ENCODE measurements around the gene EVA1A. TPM values are rescaled to one million over a fixed set of nuclear protein-coding genes. Genes with fewer than 3 reads are reported as not detected.

EVA1A gene
- polyA plus RNA-seq, 2 of the 4 experiments (the other 2 are of a cell fraction), result 2.5 to 19.0 TPM

DNA sequence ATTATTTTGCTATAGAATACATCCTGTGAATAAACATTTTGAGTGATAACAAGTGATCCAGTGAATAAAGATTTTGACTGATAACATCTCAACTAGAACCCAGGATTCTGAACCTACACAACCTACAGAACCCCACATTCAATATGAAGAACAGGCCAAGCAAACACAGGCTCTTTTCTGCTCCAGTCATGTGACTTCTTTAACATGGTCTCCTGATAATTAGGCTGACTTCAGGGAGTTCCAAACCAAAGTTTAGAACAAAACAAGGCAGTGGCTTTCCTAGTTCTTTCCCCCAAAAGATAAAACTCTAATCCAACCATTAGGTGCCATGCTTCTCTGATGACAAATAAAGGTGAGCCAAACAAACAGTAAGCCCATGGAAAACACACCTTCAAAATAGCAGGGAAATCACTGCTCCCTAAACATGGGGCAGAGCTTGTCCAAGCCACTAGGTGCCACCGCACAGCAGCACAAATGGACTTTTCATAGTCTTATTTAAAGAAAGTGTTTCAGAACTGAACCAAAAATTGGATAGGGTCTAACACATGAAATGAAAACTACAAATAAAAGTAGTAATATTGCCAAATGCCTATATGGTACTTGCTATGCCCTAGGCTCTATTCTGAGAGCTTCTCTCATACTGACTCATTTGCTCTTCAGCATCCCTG lies 95.3 kb downstream of the EVA1A start:
- 24% methylated on average over 1 of the region's 1 CpG for WGBS (ENCODE audit: missing lambda C conversion rate)
- H3K4me3 ChIP-seq, result no peak overlapping the region
- FAIRE-seq (no peak), ATAC-seq (peak; percentile 62 to 65; a peak in 4 of 6 replicates), DNase-seq (ENCODE audit: low read depth in 1 of 2, low spot score in 1 of 2) (peak in 1 of 2 experiments; percentile 13)
- no peak overlapping the region for H3K27ac ChIP-seq
- ChIA-PET POLR2A (no interaction called here), CTCF (interaction anchor here (0.6 to 10.6 kb wide), 44 partner anchors 8 to 833 kb away, joined by 3 to 139 read pairs (median 5); partner anchors contain the start of genes EVA1A and TACR1)
- TF ChIP-seq RARB (CRISPR knock-in tag; IDR thresholded peaks at IDR 0.05) (no peak), SMC3 (IDR thresholded peaks at IDR 0.05) (peak; percentile 62), RAD21 (conservative IDR thresholded peaks at IDR 0.05 in 1 of 2, IDR thresholded peaks at IDR 0.05 in 1 of 2) (peak; percentile 52 to 62)
- TF ChIP-seq, protein P1, sequence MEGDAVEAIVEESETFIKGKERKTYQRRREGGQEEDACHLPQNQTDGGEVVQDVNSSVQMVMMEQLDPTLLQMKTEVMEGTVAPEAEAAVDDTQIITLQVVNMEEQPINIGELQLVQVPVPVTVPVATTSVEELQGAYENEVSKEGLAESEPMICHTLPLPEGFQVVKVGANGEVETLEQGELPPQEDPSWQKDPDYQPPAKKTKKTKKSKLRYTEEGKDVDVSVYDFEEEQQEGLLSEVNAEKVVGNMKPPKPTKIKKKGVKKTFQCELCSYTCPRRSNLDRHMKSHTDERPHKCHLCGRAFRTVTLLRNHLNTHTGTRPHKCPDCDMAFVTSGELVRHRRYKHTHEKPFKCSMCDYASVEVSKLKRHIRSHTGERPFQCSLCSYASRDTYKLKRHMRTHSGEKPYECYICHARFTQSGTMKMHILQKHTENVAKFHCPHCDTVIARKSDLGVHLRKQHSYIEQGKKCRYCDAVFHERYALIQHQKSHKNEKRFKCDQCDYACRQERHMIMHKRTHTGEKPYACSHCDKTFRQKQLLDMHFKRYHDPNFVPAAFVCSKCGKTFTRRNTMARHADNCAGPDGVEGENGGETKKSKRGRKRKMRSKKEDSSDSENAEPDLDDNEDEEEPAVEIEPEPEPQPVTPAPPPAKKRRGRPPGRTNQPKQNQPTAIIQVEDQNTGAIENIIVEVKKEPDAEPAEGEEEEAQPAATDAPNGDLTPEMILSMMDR (IDR thresholded peaks at IDR 0.05), result peak; percentile 30; the same call in 2 of the 3 replicates
- no peaks in the 10 kb centered on the region for H3K4me1 ChIP-seq
- H3K9me3 ChIP-seq, result no peaks in the 10 kb centered on the region
- H3K4me2 ChIP-seq, result no peak overlapping the region

DNA sequence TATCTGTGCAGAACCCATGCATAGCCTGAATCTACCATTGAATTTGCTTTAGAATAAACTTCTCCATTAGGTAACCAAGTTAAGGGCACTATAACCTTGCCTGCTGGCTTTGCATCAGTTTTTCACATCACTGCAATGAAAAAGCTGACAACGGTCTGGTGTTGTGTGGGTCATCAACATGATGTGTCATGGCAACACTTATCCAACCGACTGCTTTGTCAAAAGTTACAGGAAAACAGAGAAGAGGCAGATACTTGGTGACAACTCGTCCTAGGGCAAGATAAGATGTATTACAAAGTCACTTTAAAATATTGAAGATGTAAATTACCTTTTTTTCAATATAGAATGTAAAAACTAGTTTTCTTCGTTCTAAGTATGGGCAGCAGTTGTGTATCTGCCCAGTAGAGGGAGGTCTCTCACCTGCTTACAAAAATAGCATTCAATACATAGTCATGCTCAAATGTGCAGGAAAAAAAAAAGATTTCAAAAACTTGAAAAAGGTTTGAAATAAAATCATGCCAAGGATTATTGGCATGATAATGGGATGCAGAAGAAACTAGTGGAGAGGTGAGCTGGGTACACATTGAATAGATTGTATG lies 96.3 kb downstream of the EVA1A start:
- no peaks in the 10 kb centered on the region for H3K4me1 ChIP-seq
- FAIRE-seq, result no peak
- DNase-seq (ENCODE audit: low read depth in 1 of 2, low spot score in 1 of 2), result peak; percentile 6 to 30
- POLR2A ChIA-PET, result no interaction called here
- no peak for TF ChIP-seq RNF2 (IDR thresholded peaks at IDR 0.05; ENCODE audit: borderline replicate concordance, low read depth)
- TF ChIP-seq, protein P1 (IDR thresholded peaks at IDR 0.05), result peak; percentile 79
- TF ChIP-seq CEBPB (IDR thresholded peaks at IDR 0.05), result no peak
- TF ChIP-seq FOSB (CRISPR knock-in tag; IDR thresholded peaks at IDR 0.05), result no peak
- TF ChIP-seq RAD21 (conservative IDR thresholded peaks at IDR 0.05 in 1 of 2, IDR thresholded peaks at IDR 0.05 in 1 of 2), result peak; percentile 83
- TF ChIP-seq SMC3 (IDR thresholded peaks at IDR 0.05), result peak; percentile 73
- no peaks in the 10 kb centered on the region for H3K9me3 ChIP-seq
- CTCF ChIA-PET, result interaction anchor here (0.6 to 10.6 kb wide), 44 partner anchors 8 to 832 kb away, joined by 3 to 139 read pairs (median 6); partner anchors contain the start of genes EVA1A and TACR1
- peak; percentile 78 to 85; a peak in 5 of 6 replicates for ATAC-seq
- WGBS (ENCODE audit: missing lambda C conversion rate), result 11% methylated on average over 4 of the region's 4 CpGs
- H3K27ac ChIP-seq, result no peak overlapping the region
- H3K4me2 ChIP-seq, result no peak overlapping the region
- no peak overlapping the region for H3K4me3 ChIP-seq

DNA sequence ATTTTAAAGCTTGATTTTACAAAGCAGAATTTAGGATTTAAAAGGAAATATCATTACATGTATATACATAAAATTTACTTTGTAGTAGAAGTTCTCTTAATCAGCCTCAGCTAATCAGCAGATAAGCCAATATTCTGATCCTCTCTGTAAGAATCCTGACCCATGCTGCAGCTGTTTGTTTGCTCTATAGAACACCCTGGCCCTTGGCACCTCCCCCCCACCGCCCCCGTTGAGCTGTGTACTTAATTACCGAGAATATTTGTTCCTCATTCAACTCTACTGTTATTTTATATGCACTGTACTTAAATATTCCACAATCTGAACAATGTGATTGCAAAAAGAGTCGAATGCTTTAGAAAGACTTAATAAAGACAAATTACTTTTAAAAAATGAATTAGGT lies 98.0 kb downstream of the EVA1A start:
- no peaks in the 10 kb centered on the region for H3K9me3 ChIP-seq
- ChIA-PET CTCF (interaction anchor here (0.6 to 10.6 kb wide), 8 partner anchors 8 to 1543 kb away, joined by 4 to 139 read pairs (median 40); partner anchors contain the start of gene EVA1A), POLR2A (no interaction called here)
- no peak for FAIRE-seq
- H3K4me1 ChIP-seq, result no peaks in the 10 kb centered on the region
- no peak for DNase-seq (ENCODE audit: low read depth in 1 of 2, low spot score in 1 of 2)
- H3K4me3 ChIP-seq, result no peak overlapping the region
- 12% methylated on average over 4 of the region's 4 CpGs for WGBS (ENCODE audit: missing lambda C conversion rate)
- no peak for ATAC-seq
- no peak overlapping the region for H3K4me2 ChIP-seq
- TF ChIP-seq, protein P2, sequence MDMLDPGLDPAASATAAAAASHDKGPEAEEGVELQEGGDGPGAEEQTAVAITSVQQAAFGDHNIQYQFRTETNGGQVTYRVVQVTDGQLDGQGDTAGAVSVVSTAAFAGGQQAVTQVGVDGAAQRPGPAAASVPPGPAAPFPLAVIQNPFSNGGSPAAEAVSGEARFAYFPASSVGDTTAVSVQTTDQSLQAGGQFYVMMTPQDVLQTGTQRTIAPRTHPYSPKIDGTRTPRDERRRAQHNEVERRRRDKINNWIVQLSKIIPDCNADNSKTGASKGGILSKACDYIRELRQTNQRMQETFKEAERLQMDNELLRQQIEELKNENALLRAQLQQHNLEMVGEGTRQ (IDR thresholded peaks at IDR 0.05), result no peak
- TF ChIP-seq RNF2 (IDR thresholded peaks at IDR 0.05; ENCODE audit: borderline replicate concordance, low read depth), result no peak
- H3K27ac ChIP-seq, result no peak overlapping the region

DNA sequence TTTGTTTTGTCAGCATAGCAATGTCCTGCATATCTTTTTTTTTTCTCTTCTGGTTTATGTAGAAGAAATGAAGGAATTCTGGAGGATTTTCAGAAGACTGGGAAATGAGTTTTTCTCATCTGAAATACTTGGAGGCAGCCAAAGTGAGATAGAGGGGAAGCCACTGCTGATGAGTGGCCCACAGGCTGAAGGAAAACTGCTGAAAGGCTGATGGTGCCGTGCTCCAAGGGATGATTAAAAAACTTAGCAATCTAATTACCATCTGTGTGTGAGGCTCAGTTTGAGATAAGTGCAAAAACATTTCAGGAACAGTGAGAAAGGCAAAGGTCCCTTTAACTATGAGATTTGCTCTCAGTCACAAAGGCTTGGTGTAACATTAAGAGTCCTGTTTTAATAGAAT lies 98.5 kb downstream of the EVA1A start:
- no peak overlapping the region for H3K4me3 ChIP-seq
- no peak overlapping the region for H3K27ac ChIP-seq
- no peaks in the 10 kb centered on the region for H3K9me3 ChIP-seq
- no peak for ATAC-seq
- H3K4me1 ChIP-seq, result no peaks in the 10 kb centered on the region
- FAIRE-seq, result no peak
- TF ChIP-seq CHD4 (IDR thresholded peaks at IDR 0.05; ENCODE audit: borderline replicate concordance) (no peak), KDM1A (IDR thresholded peaks at IDR 0.05; ENCODE audit: low read depth) (no peak)
- TF ChIP-seq, protein P3, sequence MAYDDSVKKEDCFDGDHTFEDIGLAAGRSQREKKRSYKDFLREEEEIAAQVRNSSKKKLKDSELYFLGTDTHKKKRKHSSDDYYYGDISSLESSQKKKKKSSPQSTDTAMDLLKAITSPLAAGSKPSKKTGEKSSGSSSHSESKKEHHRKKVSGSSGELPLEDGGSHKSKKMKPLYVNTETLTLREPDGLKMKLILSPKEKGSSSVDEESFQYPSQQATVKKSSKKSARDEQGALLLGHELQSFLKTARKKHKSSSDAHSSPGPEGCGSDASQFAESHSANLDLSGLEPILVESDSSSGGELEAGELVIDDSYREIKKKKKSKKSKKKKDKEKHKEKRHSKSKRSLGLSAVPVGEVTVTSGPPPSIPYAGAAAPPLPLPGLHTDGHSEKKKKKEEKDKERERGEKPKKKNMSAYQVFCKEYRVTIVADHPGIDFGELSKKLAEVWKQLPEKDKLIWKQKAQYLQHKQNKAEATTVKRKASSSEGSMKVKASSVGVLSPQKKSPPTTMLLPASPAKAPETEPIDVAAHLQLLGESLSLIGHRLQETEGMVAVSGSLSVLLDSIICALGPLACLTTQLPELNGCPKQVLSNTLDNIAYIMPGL (CRISPR knock-in tag; IDR thresholded peaks at IDR 0.05; ENCODE audit: borderline replicate concordance), result no peak
- no peak overlapping the region for H3K4me2 ChIP-seq
- no peak for DNase-seq (ENCODE audit: low read depth in 1 of 2, low spot score in 1 of 2)
- POLR2A ChIA-PET, result no interaction called here
- CTCF ChIA-PET, result interaction anchor here (3.0 to 10.6 kb wide), 5 partner anchors 94 to 167 kb away, joined by 9 to 139 read pairs (median 54); no protein-coding TSS in a partner anchor
- WGBS (ENCODE audit: missing lambda C conversion rate), result 57% methylated on average over 1 of the region's 1 CpG
